Tibial nerve (tissue), 3 donors: Measurements from ENCODE around the gene PEX11B.

ENCODE experiments used
- CTCF ChIP-seq, 5 experiments: fragments of 200-600 bp in 3 of 5; fragments of 450-650 bp in 2 of 5; sonication (generic) in 3 of 5; IDR thresholded peaks; one replicate each; pipeline ENCODE4 v1.5.1; 2016 to 2019; ENCODE audit warnings: antibody characterized with exemption in 5 of 5, mild to moderate bottlenecking in 3 of 5, moderate library complexity in 2 of 5
- POLR2A ChIP-seq, 2 donors: fragments of 450-650 bp; IDR thresholded peaks; one replicate each; pipeline ENCODE4 v1.6.1; 2017; ENCODE audit warnings: antibody characterized with exemption in 2 of 2, mild to moderate bottlenecking in 2 of 2, moderate library complexity in 2 of 2

DNA sequence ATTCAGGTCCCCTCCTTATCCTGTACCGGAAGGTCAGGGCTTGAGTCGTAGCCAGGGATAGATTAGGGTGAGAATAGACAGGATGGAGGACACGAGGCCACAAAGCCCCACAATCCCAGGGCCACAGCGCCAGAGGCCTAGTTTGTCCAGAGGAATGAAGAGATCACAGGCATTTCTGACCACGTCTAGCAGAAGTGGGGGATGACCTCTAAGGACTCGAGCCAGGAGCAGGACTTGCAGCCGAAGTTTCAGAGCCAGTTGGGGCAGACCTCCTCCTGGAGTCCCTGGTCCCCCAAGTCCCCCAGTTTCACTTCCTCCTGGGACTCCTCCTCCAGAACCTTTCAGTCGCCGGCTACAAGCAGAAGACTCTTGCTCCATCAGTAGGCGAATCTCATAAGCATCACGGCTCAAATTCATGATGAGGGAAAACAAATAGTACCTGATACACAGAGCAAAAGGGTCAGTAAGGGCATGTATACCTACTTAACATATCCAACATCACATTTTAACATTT is 6.3 kb downstream of the PEX11B start:
- no peak for TF ChIP-seq CTCF (IDR thresholded peaks at IDR 0.05)
- TF ChIP-seq POLR2A (IDR thresholded peaks at IDR 0.05) = no peak
